Loucy (cell line): ENCODE measurements around the gene ACTR1A.

Experiments used
- EZH2phosphoT487 ChIP-seq: fragments of 200-600 bp; IDR thresholded peaks from 2 replicates; pipeline ENCODE4 v1.6.1; 2018; ENCODE audit warnings: antibody characterized with exemption, mild to moderate bottlenecking, moderate library complexity, borderline replicate concordance
- TF ChIP-seq, protein P1 (sequence below): fragments of 200-600 bp; sonication (generic); conservative IDR thresholded peaks from 2 replicates; pipeline ENCODE4 v1.5.1; 2014; ENCODE audit warnings: mild to moderate bottlenecking, antibody characterized with exemption, low read length

DNA sequence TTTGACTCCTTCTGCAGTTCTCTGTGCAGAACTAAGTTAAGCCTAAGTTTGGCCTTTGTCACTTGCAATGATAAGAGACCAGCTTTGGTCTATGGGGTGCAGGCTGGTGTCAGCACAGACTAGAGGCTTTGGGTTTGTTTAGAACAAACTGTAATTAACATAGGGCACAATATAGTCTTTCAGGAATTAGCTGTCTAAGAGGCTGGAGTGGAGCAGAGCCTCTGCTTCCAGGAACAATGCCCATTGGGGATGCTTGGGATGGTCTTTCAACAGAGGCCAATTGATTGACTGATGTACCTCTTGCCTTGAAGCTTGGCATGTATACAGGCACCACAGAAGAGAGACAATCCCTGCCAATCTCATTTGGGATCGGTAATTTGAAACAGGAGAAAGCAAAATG is 6.0 kb upstream of the ACTR1A start:
- TF ChIP-seq, protein P1, sequence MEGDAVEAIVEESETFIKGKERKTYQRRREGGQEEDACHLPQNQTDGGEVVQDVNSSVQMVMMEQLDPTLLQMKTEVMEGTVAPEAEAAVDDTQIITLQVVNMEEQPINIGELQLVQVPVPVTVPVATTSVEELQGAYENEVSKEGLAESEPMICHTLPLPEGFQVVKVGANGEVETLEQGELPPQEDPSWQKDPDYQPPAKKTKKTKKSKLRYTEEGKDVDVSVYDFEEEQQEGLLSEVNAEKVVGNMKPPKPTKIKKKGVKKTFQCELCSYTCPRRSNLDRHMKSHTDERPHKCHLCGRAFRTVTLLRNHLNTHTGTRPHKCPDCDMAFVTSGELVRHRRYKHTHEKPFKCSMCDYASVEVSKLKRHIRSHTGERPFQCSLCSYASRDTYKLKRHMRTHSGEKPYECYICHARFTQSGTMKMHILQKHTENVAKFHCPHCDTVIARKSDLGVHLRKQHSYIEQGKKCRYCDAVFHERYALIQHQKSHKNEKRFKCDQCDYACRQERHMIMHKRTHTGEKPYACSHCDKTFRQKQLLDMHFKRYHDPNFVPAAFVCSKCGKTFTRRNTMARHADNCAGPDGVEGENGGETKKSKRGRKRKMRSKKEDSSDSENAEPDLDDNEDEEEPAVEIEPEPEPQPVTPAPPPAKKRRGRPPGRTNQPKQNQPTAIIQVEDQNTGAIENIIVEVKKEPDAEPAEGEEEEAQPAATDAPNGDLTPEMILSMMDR, result no peak
- TF ChIP-seq EZH2phosphoT487, result no peak
